K562 (cell line): ENCODE data around the gene PPP1R1C.

ENCODE experiments used
- BACH1 ChIP-seq: fragments of 200-800 bp; sonication (Bioruptor generic); IDR thresholded peaks from 2 replicates; pipeline ENCODE4 v1.6.1; 2016; ENCODE audit warnings: missing genetic modification characterization, missing compliant biosample characterization
- CCAR2 ChIP-seq: fragments of 200-400 bp; formaldehyde crosslinking; IDR thresholded peaks from 2 replicates; pipeline ENCODE4 v1.6.1; 2017; ENCODE audit warnings: mild to moderate bottlenecking, low read depth, low read length
- ETS1 ChIP-seq: conservative IDR thresholded peaks from 2 replicates; pipeline ENCODE4 v1.6.1; 2011; ENCODE audit warnings: low read depth, mild to moderate bottlenecking, low read length; ENCODE audit not compliant: control insufficient read depth
- FOXP4 ChIP-seq: sonication (generic); formaldehyde crosslinking; IDR thresholded peaks from 2 replicates; pipeline ENCODE4 v1.8.0; 2022; ENCODE audit warnings: mild to moderate bottlenecking, missing genetic modification reagents, borderline replicate concordance
- GABPB1 ChIP-seq: sonication (generic); formaldehyde crosslinking; IDR thresholded peaks from 2 replicates; pipeline ENCODE4 v1.8.0; 2022; ENCODE audit warnings: mild to moderate bottlenecking, missing genetic modification reagents
- GATAD2A ChIP-seq: fragments of 450-650 bp; IDR thresholded peaks from 2 replicates; pipeline ENCODE4 v1.6.1; 2017
- HMBOX1 ChIP-seq: sonication (generic); IDR thresholded peaks from 2 replicates; pipeline ENCODE4 v1.6.1; 2016
- PHF21A ChIP-seq: fragments of 450-650 bp; IDR thresholded peaks from 2 replicates; pipeline ENCODE4 v1.6.1; 2017; ENCODE audit warnings: low read depth, borderline replicate concordance
- POLR2A ChIP-seq: fragments of 450-650 bp; conservative IDR thresholded peaks from 2 replicates; pipeline ENCODE4 v1.6.1; 2016
- TAF1 ChIP-seq: IDR thresholded peaks from 2 replicates; pipeline ENCODE4 v1.6.1; 2011; ENCODE audit warnings: mild to moderate bottlenecking, low read length, moderate library complexity; ENCODE audit not compliant: insufficient read depth, control insufficient read depth, severe bottlenecking; ENCODE audit errors: extremely low read depth
- ZBTB12 ChIP-seq: fragments of 250-450 bp; sonication (Bioruptor Pico); IDR thresholded peaks from 2 replicates; pipeline ENCODE4 v1.4.0; 2020
- ZNF274 ChIP-seq: IDR thresholded peaks from 2 replicates; pipeline ENCODE4 v1.6.1; 2011; ENCODE audit warnings: low read depth, mild to moderate bottlenecking, low read length, moderate library complexity, borderline replicate concordance

GRCh38 chr2:182069416-182069815 is 83.8 kb downstream of the PPP1R1C start:
- TF ChIP-seq GABPB1 (CRISPR knock-in tag) (no peak), FOXP4 (no peak), ETS1 (no peak), PHF21A (no peak), HMBOX1 (no peak), ZNF274 (no peak), BACH1 (tag) (no peak), ZBTB12 (CRISPR knock-in tag) (no peak), POLR2A (no peak), TAF1 (no peak), CCAR2 (no peak), GATAD2A (no peak)
